ENCODE measurements around the gene TTC28. TPM values are rescaled to one million over a fixed set of nuclear protein-coding genes. Genes with fewer than 3 reads are reported as not detected.
"Not testable (repeated sequence)": the region's sequence is repeated elsewhere in the genome, so short reads cannot be mapped to it uniquely, and the experiment has no call there.

The TTC28 gene
- total RNA-seq, 2 experiments from 2014 or later: 1.2 to 3.6 TPM

GRCh38 chr22:28703436-28703835 is 23.8 kb upstream of the TTC28 start:
- no peaks in the 10 kb centered on the region for H3K4me1 Mint-ChIP-seq
- no peaks in the 10 kb centered on the region for H3K27me3 Mint-ChIP-seq
- H3K27ac Mint-ChIP-seq: no peak overlapping the region
- H3K9me3 Mint-ChIP-seq (ENCODE audit: low read depth): no peaks in the 10 kb centered on the region
- no peak overlapping the region for H3K4me3 Mint-ChIP-seq
- DNase-seq (no peak), ATAC-seq (no peak)
- CTCF ChIA-PET: interaction anchor here (1.0 kb wide), 1 partner anchor 152 kb away, joined by 3 read pairs; no protein-coding TSS in a partner anchor
- H3K36me3 Mint-ChIP-seq: peaks cover 24% of the 10 kb centered on the region

- H3K27ac Mint-ChIP-seq: no peak overlapping the region
- no peaks in the 10 kb centered on the region for H3K27me3 Mint-ChIP-seq
- DNase-seq (no peak), ATAC-seq (no peak)
- H3K4me3 Mint-ChIP-seq: no peak overlapping the region
- H3K9me3 Mint-ChIP-seq (ENCODE audit: low read depth): no peaks in the 10 kb centered on the region
- CTCF ChIA-PET: interaction anchor here (1.0 kb wide), 1 partner anchor 153 kb away, joined by 3 read pairs; no protein-coding TSS in a partner anchor
- no peaks in the 10 kb centered on the region for H3K4me1 Mint-ChIP-seq
- peaks cover 20% of the 10 kb centered on the region for H3K36me3 Mint-ChIP-seq
Observed at GRCh38 chr22:28702891-28703290, 23.3 kb upstream of the TTC28 start.

GRCh38 chr22:28693041-28693760 is 13.6 kb upstream of the TTC28 start:
- H3K36me3 Mint-ChIP-seq: peaks cover 24% of the 10 kb centered on the region

GRCh38 chr22:28689796-28690195 is 10.2 kb upstream of the TTC28 start:
- H3K4me3 Mint-ChIP-seq; H3K4me1 Mint-ChIP-seq; ATAC-seq; H3K27ac Mint-ChIP-seq; H3K27me3 Mint-ChIP-seq; DNase-seq; CTCF ChIA-PET; H3K9me3 Mint-ChIP-seq (ENCODE audit: low read depth): not testable (repeated sequence)
- peaks cover 27% of the 10 kb centered on the region for H3K36me3 Mint-ChIP-seq

More at GRCh38 chr22:28693041-28693760, 13.6 kb upstream of the TTC28 start:
- ATAC-seq; H3K4me1 Mint-ChIP-seq; CTCF ChIA-PET; H3K4me3 Mint-ChIP-seq; H3K27me3 Mint-ChIP-seq; DNase-seq; H3K9me3 Mint-ChIP-seq (ENCODE audit: low read depth); H3K27ac Mint-ChIP-seq: not testable (repeated sequence)

- H3K36me3 Mint-ChIP-seq; H3K27ac Mint-ChIP-seq; ATAC-seq; H3K9me3 Mint-ChIP-seq (ENCODE audit: low read depth); CTCF ChIA-PET; DNase-seq; H3K4me3 Mint-ChIP-seq; H3K4me1 Mint-ChIP-seq: not testable (repeated sequence)
- H3K27me3 Mint-ChIP-seq: peaks cover 62% of the 10 kb centered on the region
Observed at GRCh38 chr22:28682966-28683365, 3.3 kb upstream of the TTC28 start.

GRCh38 chr22:28680813-28681490 is 1.3 kb upstream of the TTC28 start:
- DNase-seq; H3K4me1 Mint-ChIP-seq; H3K27ac Mint-ChIP-seq; H3K9me3 Mint-ChIP-seq (ENCODE audit: low read depth); CTCF ChIA-PET; H3K36me3 Mint-ChIP-seq; H3K4me3 Mint-ChIP-seq; ATAC-seq: not testable (repeated sequence)
- H3K27me3 Mint-ChIP-seq: peaks cover 78% of the 10 kb centered on the region

- H3K4me1 Mint-ChIP-seq: peaks cover 20% of the 10 kb centered on the region
- H3K27me3 Mint-ChIP-seq: peaks cover 90% of the 10 kb centered on the region
- DNase-seq; H3K9me3 Mint-ChIP-seq (ENCODE audit: low read depth); H3K36me3 Mint-ChIP-seq; ATAC-seq; H3K27ac Mint-ChIP-seq; CTCF ChIA-PET: not testable (repeated sequence)
- peak overlapping the region; percentile 50 for H3K4me3 Mint-ChIP-seq
Observed at GRCh38 chr22:28678778-28679610, 646 bp downstream of the TTC28 start.

- Mint-ChIP-seq H3K27me3 (peaks cover 90% of the 10 kb centered on the region), H3K4me1 (peaks cover 28% of the 10 kb centered on the region)
- CTCF ChIA-PET; H3K9me3 Mint-ChIP-seq (ENCODE audit: low read depth); H3K36me3 Mint-ChIP-seq; H3K27ac Mint-ChIP-seq; ATAC-seq; H3K4me3 Mint-ChIP-seq; DNase-seq: not testable (repeated sequence)
Observed at GRCh38 chr22:28678170-28678569, 1.5 kb downstream of the TTC28 start.

GRCh38 chr22:28674121-28674563 is 5.5 kb downstream of the TTC28 start:
- CTCF ChIA-PET: interaction anchor here (1.1 kb wide), 1 partner anchor 156 kb away, joined by 3 read pairs; no protein-coding TSS in a partner anchor

GRCh38 chr22:28670756-28671155 is 8.9 kb downstream of the TTC28 start:
- CTCF ChIA-PET: interaction anchor here (0.7 kb wide), 1 partner anchor 80 kb away, joined by 3 read pairs; no protein-coding TSS in a partner anchor
- no peak overlapping the region for H3K27ac Mint-ChIP-seq
- DNase-seq (no peak), ATAC-seq (no peak)
- peaks cover 6% of the 10 kb centered on the region for H3K9me3 Mint-ChIP-seq (ENCODE audit: low read depth)
- no peak overlapping the region for H3K4me3 Mint-ChIP-seq
- H3K27me3 Mint-ChIP-seq: peaks cover 51% of the 10 kb centered on the region
- peaks cover 28% of the 10 kb centered on the region for H3K4me1 Mint-ChIP-seq
- peaks cover 14% of the 10 kb centered on the region for H3K36me3 Mint-ChIP-seq

More at GRCh38 chr22:28674121-28674563, 5.5 kb downstream of the TTC28 start:
- peaks cover 6% of the 10 kb centered on the region for H3K9me3 Mint-ChIP-seq (ENCODE audit: low read depth)
- H3K27me3 Mint-ChIP-seq: peaks cover 81% of the 10 kb centered on the region
- peak overlapping the region; percentile 99 for H3K27ac Mint-ChIP-seq
- peak overlapping the region; percentile 72 for H3K4me3 Mint-ChIP-seq
- peak; percentile 67 for DNase-seq
- peaks cover 14% of the 10 kb centered on the region for H3K36me3 Mint-ChIP-seq
- H3K4me1 Mint-ChIP-seq: peaks cover 33% of the 10 kb centered on the region
- ATAC-seq: peak; percentile 80

- Mint-ChIP-seq H3K4me3 (no peak overlapping the region), H3K36me3 (peaks cover 14% of the 10 kb centered on the region), H3K27ac (no peak overlapping the region), H3K27me3 (peaks cover 45% of the 10 kb centered on the region), H3K9me3 (ENCODE audit: low read depth) (peaks cover 6% of the 10 kb centered on the region), H3K4me1 (peaks cover 28% of the 10 kb centered on the region)
- DNase-seq: no peak
- CTCF ChIA-PET: no interaction called here
- no peak for ATAC-seq
Observed at GRCh38 chr22:28670161-28670560, 9.5 kb downstream of the TTC28 start.

- Mint-ChIP-seq H3K9me3 (ENCODE audit: low read depth) (peaks cover 6% of the 10 kb centered on the region), H3K27me3 (peaks cover 38% of the 10 kb centered on the region), H3K27ac (no peak overlapping the region), H3K4me1 (peaks cover 22% of the 10 kb centered on the region), H3K4me3 (no peak overlapping the region), H3K36me3 (peaks cover 14% of the 10 kb centered on the region)
- ATAC-seq (no peak), DNase-seq (no peak)
- CTCF ChIA-PET: no interaction called here
Observed at GRCh38 chr22:28669387-28669786, 10.3 kb downstream of the TTC28 start.

GRCh38 chr22:28663569-28663942 is 16.1 kb downstream of the TTC28 start:
- DNase-seq; CTCF ChIA-PET; H3K4me1 Mint-ChIP-seq; H3K36me3 Mint-ChIP-seq; ATAC-seq; H3K27ac Mint-ChIP-seq; H3K9me3 Mint-ChIP-seq (ENCODE audit: low read depth); H3K4me3 Mint-ChIP-seq: not testable (repeated sequence)
- peaks cover 18% of the 10 kb centered on the region for H3K27me3 Mint-ChIP-seq

All from activated CD8-positive, alpha-beta memory T cell treated with anti-CD3 and anti-CD28 coated beads, Interleukin-2, amount 10 ng/mL, durations not matched to agents 7 days and 5 days (primary cell).